GM13977 (cell line): ENCODE results near the gene NUP62.

Experiments used
- DNase-seq: peaks from one replicate; pipeline ENCODE4 v3.0.0; 2012; ENCODE audit warnings: low spot score
- CTCF ChIP-seq: IDR thresholded peaks from 2 replicates; pipeline ENCODE4 v1.5.1; 2012; ENCODE audit warnings: mild to moderate bottlenecking, control low read depth; ENCODE audit not compliant: insufficient read depth; ENCODE audit errors: extremely low read depth, missing control alignments
- in situ Hi-C: fragments of 300-500 bp; cut with MboI; formaldehyde crosslinking; loops from one replicate; pipeline ENCODE4 v1.12.0; 2022; ENCODE audit warnings: low sequenced_read_pairs, low pct_unique_long_range_greater_than_20kb, mixed read lengths, inconsistent platforms; ENCODE audit not compliant: unreplicated experiment

The NUP62 gene

GRCh38 chr19:49891393-49891792 lies 37.9 kb downstream of the NUP62 start:
- DNase-seq, result no peak
- TF ChIP-seq CTCF, result no peak
- in situ Hi-C loops, result no loop called here

GRCh38 chr19:49890349-49891311 lies 38.7 kb downstream of the NUP62 start:
- DNase-seq, result peak; percentile 87
- no peak for TF ChIP-seq CTCF
- in situ Hi-C loops, result no loop called here

- peak; percentile 83 for TF ChIP-seq CTCF
- in situ Hi-C loops, result no loop called here
- peak; percentile 73 for DNase-seq
These were observed 39.5 kb downstream of the NUP62 start for GRCh38 chr19:49889687-49890348.

GRCh38 chr19:49889038-49889686 lies 40.1 kb downstream of the NUP62 start:
- DNase-seq, result no peak
- in situ Hi-C loops, result no loop called here
- TF ChIP-seq CTCF, result no peak

GRCh38 chr19:49888510-49888824 lies 40.8 kb downstream of the NUP62 start:
- in situ Hi-C loops, result no loop called here
- no peak for TF ChIP-seq CTCF
- DNase-seq, result no peak

GRCh38 chr19:49887665-49888509 lies 41.4 kb downstream of the NUP62 start:
- DNase-seq, result no peak
- TF ChIP-seq CTCF, result no peak
- in situ Hi-C loops, result no loop called here
